SK-N-SH (cell line): ENCODE measurements around the gene LNP1.

Experiments
- FOXJ3 ChIP-seq: sonication (generic); formaldehyde crosslinking; IDR thresholded peaks from 2 replicates; pipeline ENCODE4 v1.5.1; 2020; ENCODE audit warnings: mild to moderate bottlenecking, missing genetic modification reagents
- POLR2AphosphoS5 ChIP-seq: IDR thresholded peaks from 2 replicates; pipeline ENCODE4 v1.6.1; 2012; ENCODE audit warnings: low read depth, low read length
- RAD21 ChIP-seq: IDR thresholded peaks from 2 replicates; pipeline ENCODE4 v1.6.1; 2012; ENCODE audit warnings: mild to moderate bottlenecking, low read length
- RCOR1 ChIP-seq: fragments of 150-350 bp; IDR thresholded peaks from 2 replicates; pipeline ENCODE4 v1.6.1; 2017; ENCODE audit warnings: antibody characterized with exemption, low read length
- RFX5 ChIP-seq: IDR thresholded peaks from 2 replicates; pipeline ENCODE4 v1.6.1; 2012; ENCODE audit warnings: mild to moderate bottlenecking, improper control_type of control experiment, low read length
- SMC3 ChIP-seq: IDR thresholded peaks from 2 replicates; pipeline ENCODE4 v1.6.1; 2012; ENCODE audit warnings: low read depth, low read length, improper control_type of control experiment
- TF ChIP-seq, protein P1 (sequence below): fragments of 200-600 bp; sonication (generic); IDR thresholded peaks from 2 replicates; pipeline ENCODE4 v1.6.1; 2017; ENCODE audit warnings: antibody characterized with exemption, mild to moderate bottlenecking, moderate library complexity
- TF ChIP-seq, protein P2 (sequence below): fragments of 150-350 bp; IDR thresholded peaks from 2 replicates; pipeline ENCODE4 v1.6.1; 2017; ENCODE audit warnings: antibody characterized with exemption, low read length, low read depth, borderline replicate concordance

DNA sequence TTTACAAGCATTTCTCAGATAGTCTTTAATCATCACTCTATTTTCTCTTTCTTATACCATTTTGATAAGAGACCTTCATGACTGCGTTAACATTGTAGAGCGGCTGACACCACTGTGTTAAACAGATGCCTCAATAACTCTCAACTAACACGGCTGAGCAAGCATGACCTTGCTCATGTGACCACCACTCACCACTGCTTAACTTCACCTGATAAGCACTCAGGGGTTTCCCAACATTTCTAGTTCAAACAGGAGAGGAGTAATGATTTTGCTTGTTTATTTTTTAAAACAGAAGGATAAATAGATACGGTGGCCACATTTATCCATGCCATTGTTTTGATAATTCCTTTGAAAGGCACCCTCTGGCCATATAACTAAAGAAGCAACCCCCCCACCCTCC lies 53.3 kb downstream of the LNP1 start:
- TF ChIP-seq RCOR1 (no peak), FOXJ3 (no peak), POLR2AphosphoS5 (no peak), RFX5 (no peak), RAD21 (no peak), SMC3 (no peak)
- TF ChIP-seq, protein P1, sequence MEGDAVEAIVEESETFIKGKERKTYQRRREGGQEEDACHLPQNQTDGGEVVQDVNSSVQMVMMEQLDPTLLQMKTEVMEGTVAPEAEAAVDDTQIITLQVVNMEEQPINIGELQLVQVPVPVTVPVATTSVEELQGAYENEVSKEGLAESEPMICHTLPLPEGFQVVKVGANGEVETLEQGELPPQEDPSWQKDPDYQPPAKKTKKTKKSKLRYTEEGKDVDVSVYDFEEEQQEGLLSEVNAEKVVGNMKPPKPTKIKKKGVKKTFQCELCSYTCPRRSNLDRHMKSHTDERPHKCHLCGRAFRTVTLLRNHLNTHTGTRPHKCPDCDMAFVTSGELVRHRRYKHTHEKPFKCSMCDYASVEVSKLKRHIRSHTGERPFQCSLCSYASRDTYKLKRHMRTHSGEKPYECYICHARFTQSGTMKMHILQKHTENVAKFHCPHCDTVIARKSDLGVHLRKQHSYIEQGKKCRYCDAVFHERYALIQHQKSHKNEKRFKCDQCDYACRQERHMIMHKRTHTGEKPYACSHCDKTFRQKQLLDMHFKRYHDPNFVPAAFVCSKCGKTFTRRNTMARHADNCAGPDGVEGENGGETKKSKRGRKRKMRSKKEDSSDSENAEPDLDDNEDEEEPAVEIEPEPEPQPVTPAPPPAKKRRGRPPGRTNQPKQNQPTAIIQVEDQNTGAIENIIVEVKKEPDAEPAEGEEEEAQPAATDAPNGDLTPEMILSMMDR = no peak
- TF ChIP-seq, protein P2, sequence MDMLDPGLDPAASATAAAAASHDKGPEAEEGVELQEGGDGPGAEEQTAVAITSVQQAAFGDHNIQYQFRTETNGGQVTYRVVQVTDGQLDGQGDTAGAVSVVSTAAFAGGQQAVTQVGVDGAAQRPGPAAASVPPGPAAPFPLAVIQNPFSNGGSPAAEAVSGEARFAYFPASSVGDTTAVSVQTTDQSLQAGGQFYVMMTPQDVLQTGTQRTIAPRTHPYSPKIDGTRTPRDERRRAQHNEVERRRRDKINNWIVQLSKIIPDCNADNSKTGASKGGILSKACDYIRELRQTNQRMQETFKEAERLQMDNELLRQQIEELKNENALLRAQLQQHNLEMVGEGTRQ = no peak
